ENCODE measurements around the gene SLC35G4. TPM values are rescaled to one million over a fixed set of nuclear protein-coding genes. Genes with fewer than 3 reads are reported as not detected.

SLC35G4 gene
- total and polyA plus RNA-seq, 2 donors (not counting 1 experiment from before 2014, with no cell fraction given) = not detected

- Histone ChIP-seq H2AFZ (ENCODE audit: insufficient read depth, low read depth, low read length, poor library complexity, severe bottlenecking) (no peak overlapping the region), H3K4me1 (ENCODE audit: control insufficient read depth in 2 of 2, insufficient read depth in 2 of 2, low read length in 2 of 2) (no peaks in the 10 kb centered on the region), H3K4me3 (ENCODE audit: control extremely low read depth in 1 of 5, extremely low read depth in 1 of 5, insufficient read depth in 1 of 5, low read depth in 2 of 5, low read length in 4 of 5) (no peak overlapping the region), H4K20me1 (ENCODE audit: control insufficient read depth, insufficient read depth, low read length, poor library complexity, severe bottlenecking) (no peaks in the 10 kb centered on the region), H3K4me2 (replicated peaks; ENCODE audit: low read depth, low read length, poor library complexity, severe bottlenecking) (no peak overlapping the region), H3K79me2 (ENCODE audit: control insufficient read depth, insufficient read depth, low read length) (no peaks in the 10 kb centered on the region), H3K27me3 (replicated peaks in 1 of 4; ENCODE audit: control extremely low read depth in 1 of 4, control insufficient read depth in 3 of 4, insufficient read depth in 4 of 4, low read length in 3 of 4) (no peaks in the 10 kb centered on the region), H3K9me3 (ENCODE audit: control extremely low read depth in 1 of 3, control insufficient read depth in 2 of 3, insufficient read depth in 1 of 3, low read length in 2 of 3) (no peaks in the 10 kb centered on the region), H3K9ac (ENCODE audit: low read length) (no peak overlapping the region), H3K27ac (ENCODE audit: low read length in 2 of 2) (no peak overlapping the region), H3K36me3 (replicated peaks in 1 of 2; ENCODE audit: control extremely low read depth in 1 of 2, control insufficient read depth in 1 of 2, extremely low read depth in 1 of 2, insufficient read depth in 2 of 2, low read length in 1 of 2) (no peaks in the 10 kb centered on the region)
- peaks cover 14% of the 10 kb centered on the region for H3K27me3 Mint-ChIP-seq
- intact Hi-C loops (cut with micrococcal nuclease) = no loop called here
- 84% methylated on average over 7 of the region's 7 CpGs for WGBS (ENCODE audit: insufficient coverage)
- ChIA-PET CTCF (no interaction called here), POLR2A (no interaction called here)
- DNase-seq (no peak), ATAC-seq (ENCODE audit: low read depth) (no peak)
- TF ChIP-seq, protein P1, sequence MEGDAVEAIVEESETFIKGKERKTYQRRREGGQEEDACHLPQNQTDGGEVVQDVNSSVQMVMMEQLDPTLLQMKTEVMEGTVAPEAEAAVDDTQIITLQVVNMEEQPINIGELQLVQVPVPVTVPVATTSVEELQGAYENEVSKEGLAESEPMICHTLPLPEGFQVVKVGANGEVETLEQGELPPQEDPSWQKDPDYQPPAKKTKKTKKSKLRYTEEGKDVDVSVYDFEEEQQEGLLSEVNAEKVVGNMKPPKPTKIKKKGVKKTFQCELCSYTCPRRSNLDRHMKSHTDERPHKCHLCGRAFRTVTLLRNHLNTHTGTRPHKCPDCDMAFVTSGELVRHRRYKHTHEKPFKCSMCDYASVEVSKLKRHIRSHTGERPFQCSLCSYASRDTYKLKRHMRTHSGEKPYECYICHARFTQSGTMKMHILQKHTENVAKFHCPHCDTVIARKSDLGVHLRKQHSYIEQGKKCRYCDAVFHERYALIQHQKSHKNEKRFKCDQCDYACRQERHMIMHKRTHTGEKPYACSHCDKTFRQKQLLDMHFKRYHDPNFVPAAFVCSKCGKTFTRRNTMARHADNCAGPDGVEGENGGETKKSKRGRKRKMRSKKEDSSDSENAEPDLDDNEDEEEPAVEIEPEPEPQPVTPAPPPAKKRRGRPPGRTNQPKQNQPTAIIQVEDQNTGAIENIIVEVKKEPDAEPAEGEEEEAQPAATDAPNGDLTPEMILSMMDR (IDR thresholded peaks at IDR 0.05) = no peak
- TF ChIP-seq EZH2 (IDR thresholded peaks at IDR 0.05; ENCODE audit: borderline replicate concordance, insufficient read depth, low read depth, low read length, poor library complexity, severe bottlenecking) = no peak
- no peak overlapping the region for H3K4me3 Mint-ChIP-seq
- H3K4me1 Mint-ChIP-seq = no peaks in the 10 kb centered on the region
- no peak overlapping the region for H3K27ac Mint-ChIP-seq
- no peaks in the 10 kb centered on the region for H3K9me3 Mint-ChIP-seq (ENCODE audit: insufficient read depth)
These were observed 23.8 kb upstream of the SLC35G4 start for GRCh38 chr18:11585596-11585995.

- ChIA-PET POLR2A (no interaction called here), CTCF (no interaction called here)
- Histone ChIP-seq H4K20me1 (ENCODE audit: control insufficient read depth, insufficient read depth, low read length, poor library complexity, severe bottlenecking) (no peaks in the 10 kb centered on the region), H3K4me1 (ENCODE audit: control insufficient read depth in 2 of 2, insufficient read depth in 2 of 2, low read length in 2 of 2) (no peaks in the 10 kb centered on the region), H3K4me3 (ENCODE audit: control extremely low read depth in 1 of 5, extremely low read depth in 1 of 5, insufficient read depth in 1 of 5, low read depth in 2 of 5, low read length in 4 of 5) (no peak overlapping the region), H3K36me3 (replicated peaks in 1 of 2; ENCODE audit: control extremely low read depth in 1 of 2, control insufficient read depth in 1 of 2, extremely low read depth in 1 of 2, insufficient read depth in 2 of 2, low read length in 1 of 2) (no peaks in the 10 kb centered on the region), H2AFZ (ENCODE audit: insufficient read depth, low read depth, low read length, poor library complexity, severe bottlenecking) (no peak overlapping the region), H3K27ac (ENCODE audit: low read length in 2 of 2) (no peak overlapping the region), H3K9ac (ENCODE audit: low read length) (no peak overlapping the region), H3K4me2 (replicated peaks; ENCODE audit: low read depth, low read length, poor library complexity, severe bottlenecking) (no peak overlapping the region), H3K79me2 (ENCODE audit: control insufficient read depth, insufficient read depth, low read length) (no peaks in the 10 kb centered on the region), H3K27me3 (replicated peaks in 1 of 4; ENCODE audit: control extremely low read depth in 1 of 4, control insufficient read depth in 3 of 4, insufficient read depth in 4 of 4, low read length in 3 of 4) (no peaks in the 10 kb centered on the region), H3K9me3 (ENCODE audit: control extremely low read depth in 1 of 3, control insufficient read depth in 2 of 3, insufficient read depth in 1 of 3, low read length in 2 of 3) (no peaks in the 10 kb centered on the region)
- Mint-ChIP-seq H3K27me3 (peaks cover 16% of the 10 kb centered on the region), H3K9me3 (ENCODE audit: insufficient read depth) (no peaks in the 10 kb centered on the region), H3K27ac (no peak overlapping the region), H3K4me3 (no peak overlapping the region), H3K4me1 (no peaks in the 10 kb centered on the region)
- no peak for DNase-seq
- intact Hi-C loops (cut with micrococcal nuclease) = no loop called here
- TF ChIP-seq, protein P1 (IDR thresholded peaks at IDR 0.05) = no peak
- no peak for TF ChIP-seq EZH2 (IDR thresholded peaks at IDR 0.05; ENCODE audit: borderline replicate concordance, insufficient read depth, low read depth, low read length, poor library complexity, severe bottlenecking)
- no peak for ATAC-seq (ENCODE audit: low read depth)
- WGBS (ENCODE audit: insufficient coverage) = 96% methylated on average over 2 of the region's 3 CpGs
These were observed 22.5 kb upstream of the SLC35G4 start for GRCh38 chr18:11586896-11587295.

Measured in B cell (primary cell).